Measurements from ENCODE around the gene INSYN2B. TPM values are rescaled to one million over a fixed set of nuclear protein-coding genes. Genes with fewer than 3 reads are reported as not detected.

INSYN2B gene
- total RNA-seq, 3 donors from 2014 or later (not counting 1 experiment from before 2014, with no cell fraction given) = not detected

DNA sequence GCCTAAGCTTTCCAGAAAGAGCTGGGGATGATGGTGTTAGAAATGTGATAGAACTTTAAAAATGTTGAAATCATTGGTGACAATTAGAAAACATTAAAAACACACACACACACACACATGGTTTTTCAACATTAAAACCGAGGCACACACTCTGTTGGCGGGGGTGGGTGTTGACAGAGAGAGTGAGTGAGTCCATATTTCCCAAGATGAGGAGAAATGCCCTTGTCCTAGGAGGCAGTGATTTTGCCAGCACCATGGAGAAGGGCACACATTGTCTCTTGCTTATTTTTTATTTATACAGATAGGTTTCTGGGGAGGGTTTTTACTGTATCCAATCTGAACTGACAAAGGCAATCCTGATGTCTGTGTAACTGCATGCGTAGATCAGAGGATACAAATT lies 152.5 kb downstream of the INSYN2B start:
- H3K4me3 ChIP-seq (ENCODE audit: low read length) = no peak overlapping the region
- no peak overlapping the region for H3K4me3 Mint-ChIP-seq
- no peaks in the 10 kb centered on the region for H3K36me3 Mint-ChIP-seq
- H3K9me3 ChIP-seq (ENCODE audit: control insufficient read depth, insufficient read depth, low read length) = no peaks in the 10 kb centered on the region
- no peaks in the 10 kb centered on the region for H3K4me1 ChIP-seq (ENCODE audit: control insufficient read depth, insufficient read depth, low read length)
- DNase-seq (no peak), ATAC-seq (no peak)
- TF ChIP-seq, protein P1, sequence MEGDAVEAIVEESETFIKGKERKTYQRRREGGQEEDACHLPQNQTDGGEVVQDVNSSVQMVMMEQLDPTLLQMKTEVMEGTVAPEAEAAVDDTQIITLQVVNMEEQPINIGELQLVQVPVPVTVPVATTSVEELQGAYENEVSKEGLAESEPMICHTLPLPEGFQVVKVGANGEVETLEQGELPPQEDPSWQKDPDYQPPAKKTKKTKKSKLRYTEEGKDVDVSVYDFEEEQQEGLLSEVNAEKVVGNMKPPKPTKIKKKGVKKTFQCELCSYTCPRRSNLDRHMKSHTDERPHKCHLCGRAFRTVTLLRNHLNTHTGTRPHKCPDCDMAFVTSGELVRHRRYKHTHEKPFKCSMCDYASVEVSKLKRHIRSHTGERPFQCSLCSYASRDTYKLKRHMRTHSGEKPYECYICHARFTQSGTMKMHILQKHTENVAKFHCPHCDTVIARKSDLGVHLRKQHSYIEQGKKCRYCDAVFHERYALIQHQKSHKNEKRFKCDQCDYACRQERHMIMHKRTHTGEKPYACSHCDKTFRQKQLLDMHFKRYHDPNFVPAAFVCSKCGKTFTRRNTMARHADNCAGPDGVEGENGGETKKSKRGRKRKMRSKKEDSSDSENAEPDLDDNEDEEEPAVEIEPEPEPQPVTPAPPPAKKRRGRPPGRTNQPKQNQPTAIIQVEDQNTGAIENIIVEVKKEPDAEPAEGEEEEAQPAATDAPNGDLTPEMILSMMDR (IDR thresholded peaks at IDR 0.05) = no peak
- no peaks in the 10 kb centered on the region for H3K9me3 Mint-ChIP-seq
- intact Hi-C loops (cut with micrococcal nuclease) = no loop called here
- peak overlapping the region; percentile 10 to 74 for H3K27ac Mint-ChIP-seq
- H3K27me3 ChIP-seq (ENCODE audit: control insufficient read depth, insufficient read depth, low read length) = no peaks in the 10 kb centered on the region
- WGBS (ENCODE audit: insufficient coverage) = 95% methylated on average over 2 of the region's 3 CpGs
- no peaks in the 10 kb centered on the region for H3K27me3 Mint-ChIP-seq (ENCODE audit: low read depth in 2 of 2)
- H3K27ac ChIP-seq (ENCODE audit: low read length) = no peak overlapping the region
- H3K4me1 Mint-ChIP-seq = peaks cover 41 to 53% of the 10 kb centered on the region in 2 donors
- peaks cover 1% of the 10 kb centered on the region for H3K36me3 ChIP-seq (ENCODE audit: control insufficient read depth, insufficient read depth, low read length)

DNA sequence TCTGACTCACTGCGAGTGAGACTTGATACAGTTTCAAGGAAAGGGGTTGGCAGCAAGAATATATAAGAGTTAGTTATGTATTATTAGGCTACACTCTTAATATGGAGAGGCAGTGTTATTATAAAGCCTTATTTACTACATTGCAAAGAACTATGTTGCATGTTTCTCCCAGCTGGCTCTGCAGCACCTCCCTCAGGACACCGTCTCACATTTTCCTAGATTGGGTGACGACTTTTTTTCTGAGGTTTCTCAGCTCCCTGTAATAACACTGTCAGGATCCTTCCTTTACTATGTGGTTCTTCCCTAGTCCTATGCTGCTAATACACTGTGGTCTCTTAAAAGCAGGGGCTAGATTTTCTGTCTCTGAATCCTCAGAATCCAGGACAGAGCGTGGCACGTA lies 153.7 kb downstream of the INSYN2B start:
- H3K27ac ChIP-seq (ENCODE audit: low read length) = no peak overlapping the region
- H3K9me3 ChIP-seq (ENCODE audit: control insufficient read depth, insufficient read depth, low read length) = no peaks in the 10 kb centered on the region
- WGBS (ENCODE audit: insufficient coverage) = 98% methylated on average over 5 of the region's 5 CpGs
- no peaks in the 10 kb centered on the region for H3K27me3 ChIP-seq (ENCODE audit: control insufficient read depth, insufficient read depth, low read length)
- no peak overlapping the region for H3K4me3 ChIP-seq (ENCODE audit: low read length)
- no peaks in the 10 kb centered on the region for H3K4me1 ChIP-seq (ENCODE audit: control insufficient read depth, insufficient read depth, low read length)
- H3K36me3 ChIP-seq (ENCODE audit: control insufficient read depth, insufficient read depth, low read length) = no peaks in the 10 kb centered on the region
- H3K9me3 Mint-ChIP-seq = no peaks in the 10 kb centered on the region
- ATAC-seq (no peak), DNase-seq (no peak)
- no peaks in the 10 kb centered on the region for H3K27me3 Mint-ChIP-seq (ENCODE audit: low read depth in 2 of 2)
- no peak overlapping the region for H3K4me3 Mint-ChIP-seq
- peaks cover 30 to 42% of the 10 kb centered on the region in 2 donors for H3K4me1 Mint-ChIP-seq
- no peaks in the 10 kb centered on the region for H3K36me3 Mint-ChIP-seq
- TF ChIP-seq, protein P1 (IDR thresholded peaks at IDR 0.05) = no peak
- peak overlapping the region; percentile 52 to 68 for H3K27ac Mint-ChIP-seq
- intact Hi-C loops (cut with micrococcal nuclease) = no loop called here

DNA sequence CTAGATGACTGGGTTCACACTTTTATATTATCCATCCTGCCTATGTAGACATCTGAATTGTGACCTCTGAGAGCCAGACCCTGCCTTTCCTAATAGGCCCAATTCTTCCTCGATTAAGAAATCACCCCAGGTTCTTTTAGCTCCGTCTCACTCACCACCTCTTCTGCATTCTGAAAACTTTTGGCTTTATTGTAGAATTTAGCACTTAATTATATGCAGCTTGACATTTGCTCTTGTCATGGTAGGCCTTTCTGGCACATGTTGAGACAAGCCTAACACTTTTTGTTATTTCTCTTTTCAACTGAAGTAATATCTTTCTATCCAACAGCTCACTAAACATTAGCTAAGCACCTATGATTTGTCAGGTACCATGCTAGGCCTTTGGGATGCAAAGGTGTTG lies 163.3 kb downstream of the INSYN2B start:
- H3K9me3 ChIP-seq (ENCODE audit: control insufficient read depth, insufficient read depth, low read length) = no peaks in the 10 kb centered on the region
- H3K36me3 ChIP-seq (ENCODE audit: control insufficient read depth, insufficient read depth, low read length) = peaks cover 45% of the 10 kb centered on the region
- no peaks in the 10 kb centered on the region for H3K9me3 Mint-ChIP-seq
- peaks cover 28% of the 10 kb centered on the region for H3K36me3 Mint-ChIP-seq
- no peak overlapping the region for H3K4me3 ChIP-seq (ENCODE audit: low read length)
- H3K27me3 Mint-ChIP-seq (ENCODE audit: low read depth in 2 of 2) = no peaks in the 10 kb centered on the region
- peaks cover 20 to 27% of the 10 kb centered on the region in 2 donors for H3K4me1 Mint-ChIP-seq
- no peak overlapping the region for H3K27ac ChIP-seq (ENCODE audit: low read length)
- whole genome bisulfite sequencing (ENCODE audit: insufficient coverage) = 96% methylated on average over 2 of the region's 2 CpGs
- H3K27me3 ChIP-seq (ENCODE audit: control insufficient read depth, insufficient read depth, low read length) = no peaks in the 10 kb centered on the region
- no peak overlapping the region for H3K4me3 Mint-ChIP-seq
- ATAC-seq (no peak), DNase-seq (no peak)
- TF ChIP-seq, protein P1 (IDR thresholded peaks at IDR 0.05) = no peak
- H3K4me1 ChIP-seq (ENCODE audit: control insufficient read depth, insufficient read depth, low read length) = no peaks in the 10 kb centered on the region
- H3K27ac Mint-ChIP-seq = peak overlapping the region in 1 of 2 donors; percentile 37
- intact Hi-C loops (cut with micrococcal nuclease) = no loop called here

DNA sequence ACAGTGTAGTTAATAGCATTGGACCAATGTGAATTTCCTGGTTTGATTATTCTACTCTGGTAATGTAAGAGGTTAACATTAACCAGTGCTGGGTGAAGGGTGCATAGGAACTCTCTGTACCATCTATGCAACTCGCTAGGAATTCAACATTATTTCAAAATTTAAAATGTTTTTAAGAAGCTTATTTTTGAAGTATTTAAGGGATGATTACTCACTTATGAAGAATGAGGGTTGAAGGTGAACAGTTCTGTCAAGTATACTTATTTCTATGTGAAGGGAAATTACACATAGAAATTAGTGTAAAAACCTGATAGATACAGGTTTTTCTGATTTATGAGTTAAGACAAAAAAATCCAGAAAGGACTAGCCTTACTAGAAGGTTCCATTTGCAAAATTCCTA lies 165.8 kb downstream of the INSYN2B start:
- H3K27ac Mint-ChIP-seq = no peak overlapping the region
- TF ChIP-seq, protein P1 (IDR thresholded peaks at IDR 0.05) = no peak

More for the DNA sequence above, 165.8 kb downstream of the INSYN2B start:
- H3K9me3 Mint-ChIP-seq = no peaks in the 10 kb centered on the region
- H3K4me1 Mint-ChIP-seq = peaks cover 38 to 41% of the 10 kb centered on the region in 2 donors
- no peak overlapping the region for H3K4me3 Mint-ChIP-seq
- Histone ChIP-seq H3K27ac (ENCODE audit: low read length) (no peak overlapping the region), H3K36me3 (ENCODE audit: control insufficient read depth, insufficient read depth, low read length) (peaks cover 57% of the 10 kb centered on the region), H3K4me3 (ENCODE audit: low read length) (no peak overlapping the region), H3K4me1 (ENCODE audit: control insufficient read depth, insufficient read depth, low read length) (peaks cover 4% of the 10 kb centered on the region), H3K9me3 (ENCODE audit: control insufficient read depth, insufficient read depth, low read length) (no peaks in the 10 kb centered on the region), H3K27me3 (ENCODE audit: control insufficient read depth, insufficient read depth, low read length) (no peaks in the 10 kb centered on the region)
- no peak for ATAC-seq
- intact Hi-C loops (cut with micrococcal nuclease) = no loop called here
- no peaks in the 10 kb centered on the region for H3K27me3 Mint-ChIP-seq (ENCODE audit: low read depth in 2 of 2)
- H3K36me3 Mint-ChIP-seq = peaks cover 28% of the 10 kb centered on the region
- WGBS (ENCODE audit: insufficient coverage) = no CpG with 5 or more reads among the region's 1 CpG
- no peak for DNase-seq

Data from natural killer cell (primary cell).